Mesenteric fat pad (tissue), 1 donor: Measurements from ENCODE around the gene HSD17B11. TPM values are rescaled to one million over a fixed set of nuclear protein-coding genes. Genes with fewer than 3 reads are reported as not detected.
"Not testable (repeated sequence)": the region's sequence is repeated elsewhere in the genome, so short reads cannot be mapped to it uniquely, and the experiment has no call there.

Experiments
- DNase-seq: peaks from one replicate; pipeline ENCODE4 v3.0.0-alpha.2; 2020; ENCODE audit warnings: low spot score
- microRNA-seq: library from miRNA; unstranded; fragments of <30 nt; microRNA quantifications from one replicate; pipeline ENCODE4 v1.2.0, GENCODE V29; 2020; ENCODE audit warnings: borderline number of aligned reads
- total RNA-seq: library from RNA; stranded (reverse); fragmentation: NEBNext Ultra II Directional; extraction: Animal tissue kit (Norgen Biotek cat#: 25700); gene quantifications from one replicate; pipeline ENCODE4 v1.2.1, GENCODE V29; 2021
- donor health status: DM: yes; HTN: yes; CAD: no.

The HSD17B11 gene
- total RNA-seq, 1 donor from 2014 or later = 52.7 TPM

- DNase-seq = no peak
Observed at GRCh38 chr4:87309625-87310024, 81.4 kb downstream of the HSD17B11 start.

GRCh38 chr4:87306056-87306455 lies 84.9 kb downstream of the HSD17B11 start:
- DNase-seq = no peak

GRCh38 chr4:87305562-87305961 lies 85.4 kb downstream of the HSD17B11 start:
- no peak for DNase-seq

GRCh38 chr4:87304745-87305432 lies 86.1 kb downstream of the HSD17B11 start:
- DNase-seq = no peak

- no peak for DNase-seq
Observed at GRCh38 chr4:87299898-87300297, 91.1 kb downstream of the HSD17B11 start.

GRCh38 chr4:87298362-87298761 lies 92.6 kb downstream of the HSD17B11 start:
- DNase-seq = no peak

- not testable (repeated sequence) for DNase-seq
Observed at GRCh38 chr4:87294911-87295310, 96.1 kb downstream of the HSD17B11 start.

- DNase-seq = not testable (repeated sequence)
Observed at GRCh38 chr4:87293889-87294288, 97.1 kb downstream of the HSD17B11 start.

GRCh38 chr4:87286970-87287369 lies 104.0 kb downstream of the HSD17B11 start:
- DNase-seq = no peak

Small RNAs within 50 kb of the gene (microRNA-seq; reads per million reads assigned to microRNA genes)
- not detected for gene MIR5705

Other genes with a start within 250 kb of the HSD17B11 start
- 13.8 TPM for gene KLHL8, start 170.6 kb downstream of the HSD17B11 start, total RNA-seq
- 1.4 TPM for gene HSD17B13, start 68.3 kb downstream of the HSD17B11 start, total RNA-seq
- gene NUDT9, start 31.4 kb upstream of the HSD17B11 start, total RNA-seq = 26.6 TPM
- 302 TPM for gene SPARCL1, start 138.2 kb upstream of the HSD17B11 start, total RNA-seq
- gene DSPP, start 217.3 kb upstream of the HSD17B11 start, total RNA-seq = not detected